Stimulated activated naive CD4-positive, alpha-beta T cell treated with Interleukin-2 at 50 U/mL for 16 hours (primary cell): Measurements from ENCODE around the gene MYL11.

Experiments used
- DNase-seq: peaks from one replicate; lab custom pipeline; 2025; lab: John Stamatoyannopoulos, UW

MYL11 gene

GRCh38 chr16:30397056-30397455 is 22.5 kb downstream of the MYL11 start:
- no peak for DNase-seq

GRCh38 chr16:30397776-30398660 is 23.4 kb downstream of the MYL11 start:
- no peak for DNase-seq

GRCh38 chr16:30398661-30399434 is 24.2 kb downstream of the MYL11 start:
- no peak for DNase-seq

GRCh38 chr16:30399435-30400186 is 25.0 kb downstream of the MYL11 start:
- DNase-seq: no peak

- no peak for DNase-seq
Observed at GRCh38 chr16:30401768-30402425, 27.3 kb downstream of the MYL11 start.

- DNase-seq: no peak
Observed at GRCh38 chr16:30406795-30407101, 32.1 kb downstream of the MYL11 start.

GRCh38 chr16:30407102-30407803 is 32.7 kb downstream of the MYL11 start, which contains the start of gene ZNF771:
ZNF771 (plus strand) TSS chr16:30407606; CDS start chr16:30408054, 448 bp downstream.
- peak; percentile 89 for DNase-seq

GRCh38 chr16:30407804-30408534 is 33.4 kb downstream of the MYL11 start:
- DNase-seq: no peak

GRCh38 chr16:30409125-30410060 is 34.8 kb downstream of the MYL11 start:
- DNase-seq: peak; percentile 87

GRCh38 chr16:30413112-30413806 is 38.7 kb downstream of the MYL11 start:
- DNase-seq: no peak

- no peak for DNase-seq
Observed at GRCh38 chr16:30414159-30414558, 39.6 kb downstream of the MYL11 start.

- no peak for DNase-seq
Observed at GRCh38 chr16:30416047-30416603, 41.5 kb downstream of the MYL11 start.

- DNase-seq: no peak
Observed at GRCh38 chr16:30416624-30417528, 42.3 kb downstream of the MYL11 start.

- peak; percentile 85 for DNase-seq
Observed at GRCh38 chr16:30417529-30418349, 43.1 kb downstream of the MYL11 start.

- DNase-seq: no peak
Observed at GRCh38 chr16:30418350-30419181, 44.0 kb downstream of the MYL11 start.

GRCh38 chr16:30421010-30421409 is 46.4 kb downstream of the MYL11 start:
- no peak for DNase-seq
